CD4-positive, CD25-positive, alpha-beta regulatory T cell (primary cell): ENCODE results near the gene STMN1. TPM values are rescaled to one million over a fixed set of nuclear protein-coding genes. Genes with fewer than 3 reads are reported as not detected.

Source experiments
- ATAC-seq, 2 donors: fragments of 150-1000 bp; cut with Tn5 transposase; one replicate each; pipeline ENCODE4 v1.10.0; 2021; ENCODE audit warnings: low read depth in 2 of 2, moderate number of reproducible peaks in 2 of 2, moderate library complexity in 1 of 2
- DNase-seq, 3 donors: peaks; one replicate each; pipeline versions ENCODE4 v3.0.0 to v3.0.0-alpha.2; 2012 to 2022; ENCODE audit warnings: mixed read lengths in 1 of 3
- H3K27ac ChIP-seq: one replicate; pipeline ENCODE4 v1.7.0; 2013; ENCODE audit warnings: mild to moderate bottlenecking, low read length; ENCODE audit not compliant: insufficient read depth, poor library complexity, severe bottlenecking
- H3K27me3 ChIP-seq: one replicate; pipeline ENCODE4 v1.7.0; 2013; ENCODE audit warnings: low read length; ENCODE audit not compliant: control insufficient read depth, insufficient read depth
- H3K36me3 ChIP-seq: one replicate; pipeline ENCODE4 v1.7.0; 2013; ENCODE audit warnings: mild to moderate bottlenecking, low read length, moderate library complexity; ENCODE audit not compliant: control insufficient read depth, insufficient read depth
- H3K4me1 ChIP-seq: 2 replicates; pipeline ENCODE4 v1.7.0; 2013; ENCODE audit warnings: mild to moderate bottlenecking, low read length; ENCODE audit not compliant: insufficient read depth, control insufficient read depth, poor library complexity, severe bottlenecking
- H3K4me3 ChIP-seq: one replicate; pipeline ENCODE4 v1.7.0; 2013; ENCODE audit warnings: low read depth, mild to moderate bottlenecking, low read length, moderate library complexity
- H3K9me3 ChIP-seq, 2 experiments: 1 replicate in 1 of 2; 2 replicates in 1 of 2; pipeline ENCODE4 v1.7.0; 2013; ENCODE audit warnings: low read length in 2 of 2, mild to moderate bottlenecking in 1 of 2, moderate library complexity in 1 of 2; ENCODE audit not compliant: control insufficient read depth in 2 of 2
- H3K27ac Mint-ChIP-seq, 3 donors: one replicate each; pipeline ENCODE4 v1.8.0; 2020 to 2022; ENCODE audit warnings: mild to moderate bottlenecking in 3 of 3, mixed read lengths in 3 of 3, moderate library complexity in 2 of 3
- H3K27me3 Mint-ChIP-seq: one replicate; pipeline ENCODE4 v1.8.0; 2022; ENCODE audit warnings: mild to moderate bottlenecking, mixed read lengths
- H3K36me3 Mint-ChIP-seq: one replicate; pipeline ENCODE4 v1.8.0; 2020; ENCODE audit warnings: mixed read lengths
- H3K4me1 Mint-ChIP-seq, 4 donors: one replicate each; pipeline ENCODE4 v1.8.0; 2020 to 2022; ENCODE audit warnings: mixed read lengths in 4 of 4, mild to moderate bottlenecking in 1 of 4
- H3K4me3 Mint-ChIP-seq, 4 donors: one replicate each; pipeline ENCODE4 v1.8.0; 2020 to 2022; ENCODE audit warnings: mild to moderate bottlenecking in 4 of 4, mixed read lengths in 4 of 4, moderate library complexity in 3 of 4
- H3K9me3 Mint-ChIP-seq, 7 donors: one replicate each; pipeline ENCODE4 v1.8.0; 2020 to 2022; ENCODE audit warnings: mixed read lengths in 7 of 7, mild to moderate bottlenecking in 3 of 7, moderate library complexity in 2 of 7
- polyA plus RNA-seq, 4 donors: library from polyadenylated mRNA; unstranded; fragments of 300-500 nt; fragmentation: Illumina TruSeq; gene quantifications; one replicate each; pipeline ENCODE4 v1.2.3, GENCODE V29; 2021
- total RNA-seq: library from RNA; stranded (reverse); gene quantifications from one replicate; pipeline ENCODE4 v1.2.3, GENCODE V29; 2022

Gene STMN1
- total and polyA plus RNA-seq, 5 donors from 2014 or later, result 44.9 to 242 (median 181) TPM

- Histone ChIP-seq H3K9me3 (no peaks in the 10 kb centered on the region), H3K36me3 (no peaks in the 10 kb centered on the region), H3K4me1 (peaks cover 10% of the 10 kb centered on the region), H3K27ac (no peak overlapping the region), H3K27me3 (no peaks in the 10 kb centered on the region), H3K4me3 (no peak overlapping the region)
- no peak for DNase-seq
- H3K27me3 Mint-ChIP-seq, result no peaks in the 10 kb centered on the region
- H3K36me3 Mint-ChIP-seq, result no peaks in the 10 kb centered on the region
- peaks cover 0 to 2% (median 0%) of the 10 kb centered on the region in 7 donors for H3K9me3 Mint-ChIP-seq
- H3K4me3 Mint-ChIP-seq, result no peak overlapping the region
- ATAC-seq, result no peak
- H3K27ac Mint-ChIP-seq, result no peak overlapping the region
- peaks cover 7 to 12% (median 9%) of the 10 kb centered on the region in 4 donors for H3K4me1 Mint-ChIP-seq
Observed at GRCh38 chr1:25854554-25854953, 51.7 kb downstream of the STMN1 start.

Other genes with a start within 250 kb of the STMN1 start
- gene SELENON, start 106.2 kb downstream of the STMN1 start, total RNA-seq, result 19.2 TPM
- gene SELENON, start 106.2 kb downstream of the STMN1 start, polyA plus RNA-seq, result 1 to 10 TPM; 1.2 to 2.7 (median 2.0) TPM
- gene MTFR1L, start 86.5 kb downstream of the STMN1 start, total RNA-seq, result 32.9 TPM
- gene MTFR1L, start 86.5 kb downstream of the STMN1 start, polyA plus RNA-seq, result 10 to 100 TPM; 29.7 to 56.1 (median 32.4) TPM
- gene AUNIP, start 47.0 kb downstream of the STMN1 start, total RNA-seq, result not detected
- gene AUNIP, start 47.0 kb downstream of the STMN1 start, polyA plus RNA-seq, result under 1 TPM in 3 of 4 donors, not detected in 1; 0.15 to 0.26 (median 0.20) TPM
- gene PAQR7, start 30.7 kb downstream of the STMN1 start, total RNA-seq, result 1.6 TPM
- gene PAQR7, start 30.7 kb downstream of the STMN1 start, polyA plus RNA-seq, result under 1 TPM in 2 of 4 donors, not detected in 2; 0.24 to 0.42 TPM
- gene PAFAH2, start 91.6 kb upstream of the STMN1 start, total RNA-seq, result 10.7 TPM
- 10 to 100 TPM; 12.4 to 26.3 (median 17.7) TPM for gene PAFAH2, start 91.6 kb upstream of the STMN1 start, polyA plus RNA-seq
- gene EXTL1, start 115.4 kb upstream of the STMN1 start, total RNA-seq, result not detected
- gene EXTL1, start 115.4 kb upstream of the STMN1 start, polyA plus RNA-seq, result under 1 TPM in 1 of 4 donors, not detected in 3; 0.22 TPM
- not detected for gene SLC30A2, start 139.7 kb upstream of the STMN1 start, total RNA-seq
- under 1 TPM in 1 of 4 donors, not detected in 3; 0.07 TPM for gene SLC30A2, start 139.7 kb upstream of the STMN1 start, polyA plus RNA-seq
- not detected for gene TRIM63, start 161.2 kb upstream of the STMN1 start, total RNA-seq
- gene TRIM63, start 161.2 kb upstream of the STMN1 start, polyA plus RNA-seq, result not detected
- gene PDIK1L, start 205.4 kb upstream of the STMN1 start, total RNA-seq, result 11.1 TPM
- 1 to 10 TPM; 5.1 to 9.2 (median 6.5) TPM for gene PDIK1L, start 205.4 kb upstream of the STMN1 start, polyA plus RNA-seq